OCI-LY3 (cell line): ENCODE data around the gene CYTH4.

Experiments
- H2AFZ ChIP-seq: fragments of 200-600, 300-600 bp; shearing (Covaris generic); 2 replicates; pipeline ENCODE4 v1.6.0; 2014; ENCODE audit warnings: antibody characterized with exemption, low read depth, low read length
- H3K27ac ChIP-seq: fragments of 200-600, 300-600 bp; sonication (generic); 2 replicates; pipeline ENCODE4 v1.5.1; 2014; ENCODE audit warnings: mild to moderate bottlenecking, low read length, moderate library complexity, mixed read lengths
- H3K27me3 ChIP-seq: fragments of 200-600, 300-600 bp; sonication (generic); 2 replicates; pipeline ENCODE4 v1.6.1; 2014; ENCODE audit warnings: low read depth, low read length, mixed read lengths
- H3K36me3 ChIP-seq: fragments of 200-600, 300-600 bp; sonication (generic); replicated peaks from 2 replicates; pipeline ENCODE3; 2014; ENCODE audit warnings: low read depth, low read length, mixed read lengths
- H3K4me1 ChIP-seq: fragments of 300-600, 200-600 bp; sonication (generic); 2 replicates; pipeline ENCODE4 v1.6.1; 2014; ENCODE audit warnings: low read length, mixed read lengths
- H3K4me2 ChIP-seq: fragments of 200-600, 300-600 bp; sonication (generic); 2 replicates; pipeline ENCODE4 v1.6.1; 2014; ENCODE audit warnings: low read length, mixed read lengths
- H3K4me3 ChIP-seq: fragments of 300-600, 200-600 bp; sonication (generic); 2 replicates; pipeline ENCODE4 v1.5.1; 2014; ENCODE audit warnings: antibody characterized with exemption, mild to moderate bottlenecking, low read length, moderate library complexity
- H3K79me2 ChIP-seq: fragments of 300-600, 200-600 bp; shearing (Covaris generic); 2 replicates; pipeline ENCODE4 v1.6.1; 2014; ENCODE audit warnings: mild to moderate bottlenecking, low read length, mixed read lengths
- H3K9ac ChIP-seq: fragments of 300-600, 200-600 bp; shearing (Covaris generic); 2 replicates; pipeline ENCODE4 v1.6.0; 2014; ENCODE audit warnings: mild to moderate bottlenecking, low read length, moderate library complexity
- H3K9me3 ChIP-seq: fragments of 200-600, 300-600 bp; shearing (Covaris generic); 2 replicates; pipeline ENCODE4 v1.6.1; 2014; ENCODE audit warnings: low read length, mixed read lengths; ENCODE audit not compliant: insufficient read depth
- H4K20me1 ChIP-seq: fragments of 200-600, 300-600 bp; sonication (generic); 2 replicates; pipeline ENCODE4 v1.6.1; 2016; ENCODE audit warnings: low read length, mixed read lengths; ENCODE audit not compliant: insufficient read depth
- EZH2phosphoT487 ChIP-seq: fragments of 200-600 bp; shearing (Covaris generic); IDR thresholded peaks from 2 replicates; pipeline ENCODE4 v1.6.1; 2018; ENCODE audit warnings: antibody characterized with exemption, mixed run types, low read depth
- TF ChIP-seq, protein P1 (sequence below): fragments of 200-600, 300-600 bp; sonication (generic); IDR thresholded peaks from 2 replicates; pipeline ENCODE4 v1.5.1; 2014; ENCODE audit warnings: antibody characterized with exemption, low read length, low read depth

CYTH4 gene

DNA sequence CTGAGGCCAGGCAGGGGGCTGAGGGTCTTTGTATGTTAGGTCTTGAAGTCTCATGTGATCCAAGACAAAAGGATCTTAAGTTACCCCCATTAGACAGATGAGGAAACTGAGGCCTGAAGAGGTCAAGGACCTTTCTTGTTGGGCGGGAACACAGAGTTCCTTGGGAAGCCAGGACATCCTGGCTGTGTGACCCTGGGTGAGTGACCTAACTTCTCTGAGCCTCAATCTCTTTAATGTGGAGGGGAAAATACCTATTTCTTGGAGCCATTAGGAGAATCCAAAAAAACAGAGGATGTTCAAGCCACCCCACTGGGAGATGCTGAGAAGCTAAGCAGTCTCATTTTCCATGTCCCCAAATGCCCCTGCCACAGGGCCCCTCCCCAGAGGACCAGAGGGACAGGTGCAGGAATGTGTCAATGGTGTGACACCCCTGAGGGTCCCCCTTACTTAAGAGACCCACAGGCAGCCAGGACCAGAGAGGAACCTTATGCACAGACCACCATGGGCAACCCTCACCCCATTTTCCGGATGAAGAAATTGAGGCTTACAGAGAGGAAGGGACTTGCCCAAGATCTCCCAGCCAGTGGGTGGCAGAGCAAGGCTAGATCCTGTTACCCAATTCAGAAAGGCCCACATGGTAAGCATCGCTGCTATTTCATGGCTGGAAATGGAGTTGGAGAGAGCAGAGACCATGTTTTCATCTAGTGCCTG is 46.3 kb upstream of the CYTH4 start:
- Histone ChIP-seq H3K4me2 (peak overlapping the region; percentile 25), H3K4me3 (no peak overlapping the region), H4K20me1 (peaks cover 87% of the 10 kb centered on the region), H3K9ac (0 out of 2 replicates have a peak overlapping the region, but pooled peaks have one; percentile 3), H3K4me1 (peaks cover 95% of the 10 kb centered on the region), H3K27me3 (no peaks in the 10 kb centered on the region), H3K36me3 (peaks cover 90% of the 10 kb centered on the region), H3K9me3 (no peaks in the 10 kb centered on the region), H3K27ac (peak overlapping the region; percentile 55), H2AFZ (no peak overlapping the region), H3K79me2 (peaks cover 95% of the 10 kb centered on the region)
- TF ChIP-seq EZH2phosphoT487, result no peak
- TF ChIP-seq, protein P1, sequence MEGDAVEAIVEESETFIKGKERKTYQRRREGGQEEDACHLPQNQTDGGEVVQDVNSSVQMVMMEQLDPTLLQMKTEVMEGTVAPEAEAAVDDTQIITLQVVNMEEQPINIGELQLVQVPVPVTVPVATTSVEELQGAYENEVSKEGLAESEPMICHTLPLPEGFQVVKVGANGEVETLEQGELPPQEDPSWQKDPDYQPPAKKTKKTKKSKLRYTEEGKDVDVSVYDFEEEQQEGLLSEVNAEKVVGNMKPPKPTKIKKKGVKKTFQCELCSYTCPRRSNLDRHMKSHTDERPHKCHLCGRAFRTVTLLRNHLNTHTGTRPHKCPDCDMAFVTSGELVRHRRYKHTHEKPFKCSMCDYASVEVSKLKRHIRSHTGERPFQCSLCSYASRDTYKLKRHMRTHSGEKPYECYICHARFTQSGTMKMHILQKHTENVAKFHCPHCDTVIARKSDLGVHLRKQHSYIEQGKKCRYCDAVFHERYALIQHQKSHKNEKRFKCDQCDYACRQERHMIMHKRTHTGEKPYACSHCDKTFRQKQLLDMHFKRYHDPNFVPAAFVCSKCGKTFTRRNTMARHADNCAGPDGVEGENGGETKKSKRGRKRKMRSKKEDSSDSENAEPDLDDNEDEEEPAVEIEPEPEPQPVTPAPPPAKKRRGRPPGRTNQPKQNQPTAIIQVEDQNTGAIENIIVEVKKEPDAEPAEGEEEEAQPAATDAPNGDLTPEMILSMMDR, result 0 out of 2 replicates have a peak, but pooled peaks have one; percentile 5

DNA sequence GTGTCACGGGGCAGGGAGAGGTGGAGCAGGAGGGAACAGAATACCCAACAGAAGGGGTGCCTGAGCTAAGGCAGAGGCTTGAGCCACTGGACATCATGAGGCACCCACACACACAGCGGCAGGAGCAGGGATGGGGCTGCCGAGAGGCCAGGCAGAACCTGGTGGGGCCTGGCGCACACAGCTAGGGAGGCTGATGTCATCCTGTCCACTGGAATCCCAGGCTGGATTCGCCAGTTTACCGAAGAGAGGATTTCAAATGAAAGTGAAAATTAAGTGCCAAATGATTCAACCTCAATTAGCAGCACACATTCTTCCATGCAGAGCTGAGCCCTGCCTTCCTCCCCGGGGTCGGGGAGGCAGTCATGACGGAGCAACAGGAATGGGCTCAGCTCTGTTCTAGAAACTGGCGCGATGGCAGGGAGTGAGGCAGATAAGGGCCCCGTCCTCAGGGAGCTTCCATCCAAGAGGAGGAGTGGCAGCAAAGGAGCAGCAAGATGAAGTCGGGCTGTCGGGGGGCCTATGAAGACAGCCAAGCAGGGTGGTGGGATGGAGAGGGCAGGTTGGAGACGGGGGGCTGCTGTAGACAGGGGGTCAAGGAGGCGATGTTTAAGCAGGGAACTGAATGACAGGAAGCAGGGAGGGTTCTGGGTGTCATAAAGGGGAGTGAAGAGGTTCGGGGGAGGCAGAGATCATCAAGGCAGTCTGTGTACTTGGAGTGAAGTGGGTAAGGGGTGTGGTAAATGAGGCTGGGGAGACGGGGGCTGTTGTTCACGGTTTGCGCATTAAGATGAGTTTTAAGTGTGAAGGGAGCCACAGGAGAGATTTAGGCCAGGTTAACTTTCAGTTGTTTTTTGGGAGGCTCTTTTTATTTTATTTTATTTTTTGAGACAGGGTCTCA is 44.7 kb upstream of the CYTH4 start:
- Histone ChIP-seq H3K4me2 (peak overlapping the region; percentile 11; the same call in 1 of the 2 replicates), H2AFZ (no peak overlapping the region), H3K9me3 (no peaks in the 10 kb centered on the region), H4K20me1 (peaks cover 84% of the 10 kb centered on the region), H3K79me2 (peaks cover 93% of the 10 kb centered on the region), H3K27ac (no peak overlapping the region), H3K4me1 (peaks cover 91% of the 10 kb centered on the region), H3K9ac (no peak overlapping the region), H3K4me3 (no peak overlapping the region), H3K36me3 (peaks cover 85% of the 10 kb centered on the region), H3K27me3 (no peaks in the 10 kb centered on the region)
- TF ChIP-seq EZH2phosphoT487, result no peak
- TF ChIP-seq, protein P1, result no peak

DNA sequence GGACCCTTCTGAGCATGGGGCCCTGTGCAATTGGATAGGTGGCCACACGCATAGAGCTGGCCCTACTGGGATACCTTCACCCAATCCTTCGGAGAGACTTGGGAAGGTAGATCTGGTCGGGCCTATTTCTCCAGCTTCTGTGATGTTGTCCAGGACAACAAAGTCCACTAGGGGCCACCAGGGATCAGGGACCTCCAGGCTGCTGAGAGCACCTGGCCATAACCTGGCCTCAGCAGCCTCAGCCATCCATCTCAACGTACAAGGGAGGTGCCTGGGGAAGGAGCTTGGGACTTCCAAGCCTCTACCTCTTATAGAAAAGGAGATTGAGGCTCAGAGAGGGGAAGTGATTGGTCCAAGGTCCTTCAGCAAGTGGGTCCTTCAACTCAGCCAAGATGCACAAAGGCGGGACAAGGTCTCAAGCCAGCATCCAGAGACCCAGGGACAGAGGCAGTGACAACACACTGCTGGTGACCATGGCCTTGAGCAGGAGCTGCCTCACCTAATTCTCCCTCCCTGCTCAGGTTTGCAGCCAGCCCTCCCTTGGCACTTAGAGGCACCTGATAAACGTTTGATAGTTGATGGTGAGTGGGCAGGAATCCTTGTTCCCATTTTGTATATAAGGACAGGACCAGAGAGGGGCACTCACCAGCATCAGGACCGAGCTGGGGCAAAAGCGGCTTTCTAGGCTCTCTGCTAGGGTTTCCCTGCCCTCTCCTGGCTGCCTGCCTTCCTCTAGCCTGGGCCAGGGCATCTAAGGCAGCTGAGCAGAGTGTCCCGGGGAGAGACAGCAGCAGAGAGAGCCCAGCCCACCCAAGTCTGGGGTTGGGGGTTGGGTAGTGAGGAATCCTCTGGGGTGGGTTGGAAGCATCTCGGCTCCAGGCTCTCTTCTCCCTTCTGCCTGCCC is 42.7 kb upstream of the CYTH4 start:
- Histone ChIP-seq H3K27me3 (no peaks in the 10 kb centered on the region), H4K20me1 (peaks cover 68% of the 10 kb centered on the region), H3K27ac (peak overlapping the region; percentile 96), H3K4me2 (peak overlapping the region; percentile 93), H3K79me2 (peaks cover 95% of the 10 kb centered on the region), H3K9ac (no peak overlapping the region; the same call in 1 of the 2 replicates), H3K36me3 (peaks cover 79% of the 10 kb centered on the region), H3K4me1 (peaks cover 83% of the 10 kb centered on the region), H2AFZ (no peak overlapping the region), H3K4me3 (no peak overlapping the region), H3K9me3 (no peaks in the 10 kb centered on the region)
- TF ChIP-seq, protein P1, result no peak
- no peak for TF ChIP-seq EZH2phosphoT487
